ENCODE measurements around the gene DNAH14.

DNA sequence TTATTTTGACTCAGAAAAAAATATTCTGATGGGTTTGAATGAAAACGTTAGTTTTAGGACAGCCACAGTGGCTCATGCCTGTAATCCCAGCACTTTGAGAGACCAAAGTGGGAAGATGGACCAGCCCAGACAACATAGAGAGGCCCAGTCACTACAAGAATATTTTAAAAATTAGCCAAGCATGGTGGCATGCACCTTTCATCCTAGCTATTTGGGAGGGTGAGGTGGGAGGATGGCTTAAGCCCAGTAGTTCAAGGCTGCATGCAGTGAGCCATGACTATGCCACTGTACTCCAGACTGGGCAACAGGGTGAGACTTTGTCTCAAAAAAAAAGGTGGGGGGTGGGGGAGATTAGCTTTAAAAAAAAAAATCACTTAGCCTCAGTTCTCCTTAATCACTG, 370.9 kb downstream of the DNAH14 start:
- TF ChIP-seq, protein P1, sequence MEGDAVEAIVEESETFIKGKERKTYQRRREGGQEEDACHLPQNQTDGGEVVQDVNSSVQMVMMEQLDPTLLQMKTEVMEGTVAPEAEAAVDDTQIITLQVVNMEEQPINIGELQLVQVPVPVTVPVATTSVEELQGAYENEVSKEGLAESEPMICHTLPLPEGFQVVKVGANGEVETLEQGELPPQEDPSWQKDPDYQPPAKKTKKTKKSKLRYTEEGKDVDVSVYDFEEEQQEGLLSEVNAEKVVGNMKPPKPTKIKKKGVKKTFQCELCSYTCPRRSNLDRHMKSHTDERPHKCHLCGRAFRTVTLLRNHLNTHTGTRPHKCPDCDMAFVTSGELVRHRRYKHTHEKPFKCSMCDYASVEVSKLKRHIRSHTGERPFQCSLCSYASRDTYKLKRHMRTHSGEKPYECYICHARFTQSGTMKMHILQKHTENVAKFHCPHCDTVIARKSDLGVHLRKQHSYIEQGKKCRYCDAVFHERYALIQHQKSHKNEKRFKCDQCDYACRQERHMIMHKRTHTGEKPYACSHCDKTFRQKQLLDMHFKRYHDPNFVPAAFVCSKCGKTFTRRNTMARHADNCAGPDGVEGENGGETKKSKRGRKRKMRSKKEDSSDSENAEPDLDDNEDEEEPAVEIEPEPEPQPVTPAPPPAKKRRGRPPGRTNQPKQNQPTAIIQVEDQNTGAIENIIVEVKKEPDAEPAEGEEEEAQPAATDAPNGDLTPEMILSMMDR (IDR thresholded peaks at IDR 0.05; ENCODE audit: low read length) = no peak
- TF ChIP-seq EZH2 (optimal IDR thresholded peaks at IDR 0.05; ENCODE audit: low read depth, low read length) (no peak), EZH2phosphoT487 (IDR thresholded peaks at IDR 0.05; ENCODE audit: low read length) (no peak)

Measured in MM.1S (cell line).